ENCODE measurements around the gene CHRNA1. TPM values are rescaled to one million over a fixed set of nuclear protein-coding genes. Genes with fewer than 3 reads are reported as not detected.
"Not testable (repeated sequence)": the region's sequence is repeated elsewhere in the genome, so short reads cannot be mapped to it uniquely, and the experiment has no call there.

CHRNA1 gene
- polyA plus RNA-seq, 4 donors: 0.27 to 0.64 TPM; not detected in 2

DNA sequence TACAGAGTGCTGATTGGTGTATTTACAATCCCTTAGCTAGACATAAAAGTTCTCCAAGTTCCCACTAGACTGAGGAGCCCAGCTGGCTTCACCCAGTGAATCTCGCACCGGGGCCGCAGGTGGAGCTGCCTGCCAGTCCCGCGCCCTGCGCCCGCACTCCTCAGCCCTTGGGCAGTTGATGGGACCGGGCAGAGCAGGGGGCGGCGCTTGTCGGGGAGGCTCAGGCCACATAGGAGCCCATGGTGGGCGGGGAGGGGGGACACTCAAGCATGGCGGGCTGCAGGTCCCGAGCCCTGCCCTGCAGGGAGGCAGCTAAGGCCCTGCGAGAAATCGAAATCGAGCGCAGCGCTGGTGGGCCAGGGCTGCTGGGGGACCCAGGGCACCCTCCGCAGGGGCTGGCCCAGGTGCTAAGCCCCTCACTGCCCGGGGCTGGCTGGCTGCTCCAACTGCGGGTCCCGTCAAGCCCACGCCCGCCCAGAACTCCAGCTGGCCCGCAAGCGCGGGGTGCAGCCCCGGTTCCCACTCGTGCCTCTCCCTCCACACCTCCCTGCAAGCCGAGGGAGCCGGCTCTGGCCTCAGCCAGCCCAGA, 54.8 kb downstream of the CHRNA1 start:
- not testable (repeated sequence) for H3K36me3 ChIP-seq (ENCODE audit: control insufficient read depth in 3 of 3, insufficient read depth in 2 of 3, low read depth in 1 of 3, low read length in 3 of 3); H3K9me3 ChIP-seq (ENCODE audit: control insufficient read depth in 2 of 2, insufficient read depth in 1 of 2, low read depth in 1 of 2, low read length in 1 of 2); FAIRE-seq; H3K4me3 ChIP-seq (ENCODE audit: low read depth in 1 of 3, low read length in 3 of 3); DNase-seq; H3K27ac ChIP-seq (ENCODE audit: low read depth in 1 of 3, low read length in 2 of 3); H3K4me1 ChIP-seq (ENCODE audit: control insufficient read depth in 3 of 3, insufficient read depth in 2 of 3, low read depth in 1 of 3, low read length in 2 of 3); H3K27me3 ChIP-seq (ENCODE audit: control insufficient read depth in 3 of 3, insufficient read depth in 3 of 3, low read length in 3 of 3)
- 95 to 97% (median 96%) methylated on average over 23 to 32 of the region's 32 CpGs for WGBS, 3 donors

DNA sequence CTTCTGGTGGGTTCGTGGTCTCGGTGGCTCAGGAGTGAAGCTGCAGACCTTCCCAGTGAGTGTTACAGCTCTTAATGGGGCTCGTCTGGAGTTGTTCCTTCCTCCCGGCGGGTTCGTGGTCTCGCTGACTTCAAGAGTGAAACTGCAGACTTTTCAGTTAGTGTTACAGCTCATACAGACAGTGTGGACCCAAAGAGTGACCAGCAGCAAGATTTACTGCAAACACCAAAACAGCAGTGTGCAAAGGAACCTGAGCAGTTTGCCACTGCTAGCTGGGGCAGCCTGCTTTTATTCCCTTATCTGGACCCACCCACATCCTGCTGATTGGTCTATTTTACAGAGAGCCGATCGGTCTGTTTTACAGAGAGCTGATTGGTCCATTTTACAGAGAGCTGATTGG, 55.6 kb downstream of the CHRNA1 start:
- H3K4me1 ChIP-seq (ENCODE audit: control insufficient read depth in 3 of 3, insufficient read depth in 2 of 3, low read depth in 1 of 3, low read length in 2 of 3): no peaks in the 10 kb centered on the region
- H3K27ac ChIP-seq (ENCODE audit: low read depth in 1 of 3, low read length in 2 of 3): no peak overlapping the region
- no peaks in the 10 kb centered on the region for H3K36me3 ChIP-seq (ENCODE audit: control insufficient read depth in 3 of 3, insufficient read depth in 2 of 3, low read depth in 1 of 3, low read length in 3 of 3)
- H3K27me3 ChIP-seq (ENCODE audit: control insufficient read depth in 3 of 3, insufficient read depth in 3 of 3, low read length in 3 of 3): peaks cover 0 to 4% (median 0%) of the 10 kb centered on the region in 3 donors
- 72 to 77% (median 73%) methylated on average over 9 of the region's 9 CpGs for WGBS, 3 donors
- DNase-seq: no peak
- H3K4me3 ChIP-seq (ENCODE audit: low read depth in 1 of 3, low read length in 3 of 3): no peak overlapping the region
- no peaks in the 10 kb centered on the region for H3K9me3 ChIP-seq (ENCODE audit: control insufficient read depth in 2 of 2, insufficient read depth in 1 of 2, low read depth in 1 of 2, low read length in 1 of 2)
- no peak for FAIRE-seq

DNA sequence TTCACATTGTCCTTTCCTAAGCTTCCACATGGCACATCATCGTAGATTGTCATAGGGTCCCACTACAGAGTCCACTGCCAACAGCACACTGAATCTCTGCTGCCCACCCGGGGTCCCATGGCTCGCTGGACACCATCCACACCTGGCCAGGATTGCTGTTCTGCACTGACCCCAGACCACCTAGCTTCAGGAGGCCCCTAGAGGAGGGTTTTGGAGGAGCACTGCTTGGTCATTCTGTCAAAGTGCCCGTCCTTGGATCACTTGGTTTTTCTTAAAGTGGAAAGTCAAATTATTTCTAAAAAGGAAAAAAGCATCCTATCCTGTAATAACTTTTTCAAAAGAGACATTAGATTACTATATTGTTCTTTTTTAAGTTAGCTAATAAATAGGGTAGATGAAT, 59.0 kb downstream of the CHRNA1 start:
- Histone ChIP-seq H3K36me3 (ENCODE audit: control insufficient read depth in 3 of 3, insufficient read depth in 2 of 3, low read depth in 1 of 3, low read length in 3 of 3) (no peaks in the 10 kb centered on the region), H3K9me3 (ENCODE audit: control insufficient read depth in 2 of 2, insufficient read depth in 1 of 2, low read depth in 1 of 2, low read length in 1 of 2) (no peaks in the 10 kb centered on the region), H3K27me3 (ENCODE audit: control insufficient read depth in 3 of 3, insufficient read depth in 3 of 3, low read length in 3 of 3) (peaks cover 0 to 4% (median 0%) of the 10 kb centered on the region in 3 donors), H3K4me1 (ENCODE audit: control insufficient read depth in 3 of 3, insufficient read depth in 2 of 3, low read depth in 1 of 3, low read length in 2 of 3) (peaks cover 0 to 3% (median 0%) of the 10 kb centered on the region in 3 donors), H3K27ac (ENCODE audit: low read depth in 1 of 3, low read length in 2 of 3) (no peak overlapping the region), H3K4me3 (ENCODE audit: low read depth in 1 of 3, low read length in 3 of 3) (no peak overlapping the region)
- 64 to 74% (median 66%) methylated on average over 4 of the region's 4 CpGs for WGBS, 3 donors
- FAIRE-seq (no peak), DNase-seq (no peak)

DNA sequence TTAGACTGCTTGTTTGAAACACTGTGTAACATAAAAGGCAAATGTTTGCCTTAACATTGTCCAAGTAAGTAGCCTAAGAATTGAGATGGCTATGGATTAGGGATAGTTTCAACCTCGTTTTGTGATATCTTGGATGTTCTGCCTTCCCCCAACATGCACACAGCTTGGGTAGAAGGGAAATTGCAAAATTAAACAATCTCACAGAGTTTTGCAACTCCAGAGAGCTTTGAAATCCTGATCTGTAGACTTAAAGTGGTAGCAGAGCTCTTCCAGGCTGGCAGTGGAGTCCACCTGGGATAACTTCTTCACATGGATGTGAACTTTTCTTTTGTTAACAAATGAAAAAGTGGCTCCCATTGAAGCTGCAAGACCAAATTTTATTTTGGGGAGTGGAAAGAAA, 59.6 kb downstream of the CHRNA1 start:
- no peak overlapping the region for H3K27ac ChIP-seq (ENCODE audit: low read depth in 1 of 3, low read length in 2 of 3)
- no peak overlapping the region for H3K4me3 ChIP-seq (ENCODE audit: low read depth in 1 of 3, low read length in 3 of 3)
- DNase-seq: no peak
- no peak for FAIRE-seq
- H3K9me3 ChIP-seq (ENCODE audit: control insufficient read depth in 2 of 2, insufficient read depth in 1 of 2, low read depth in 1 of 2, low read length in 1 of 2): no peaks in the 10 kb centered on the region
- peaks cover 0 to 4% (median 0%) of the 10 kb centered on the region in 3 donors for H3K27me3 ChIP-seq (ENCODE audit: control insufficient read depth in 3 of 3, insufficient read depth in 3 of 3, low read length in 3 of 3)
- 6 to 24% (median 15%) methylated on average over 1 of the region's 1 CpG for WGBS, 3 donors
- peaks cover 0 to 7% (median 0%) of the 10 kb centered on the region in 3 donors for H3K4me1 ChIP-seq (ENCODE audit: control insufficient read depth in 3 of 3, insufficient read depth in 2 of 3, low read depth in 1 of 3, low read length in 2 of 3)
- H3K36me3 ChIP-seq (ENCODE audit: control insufficient read depth in 3 of 3, insufficient read depth in 2 of 3, low read depth in 1 of 3, low read length in 3 of 3): no peaks in the 10 kb centered on the region

DNA sequence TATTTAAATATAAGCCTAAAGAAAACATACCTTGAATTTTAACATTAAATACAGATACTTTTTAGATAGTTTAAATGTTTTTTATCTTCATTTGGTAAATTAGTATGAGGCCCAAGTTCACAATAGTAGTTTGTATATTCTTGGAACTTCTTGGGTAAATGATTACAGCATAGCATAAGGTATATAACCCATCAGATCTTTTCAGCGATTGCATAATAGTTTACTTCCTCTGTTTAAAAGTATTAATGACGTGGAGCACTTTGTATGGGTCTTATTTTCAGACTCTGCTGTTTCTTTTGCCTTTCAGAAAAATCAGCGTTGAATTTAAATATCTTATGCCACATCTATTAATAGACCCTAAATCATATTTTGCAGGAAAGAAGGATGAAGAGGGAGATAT, 60.2 kb downstream of the CHRNA1 start:
- no peak for FAIRE-seq
- H3K27me3 ChIP-seq (ENCODE audit: control insufficient read depth in 3 of 3, insufficient read depth in 3 of 3, low read length in 3 of 3): peaks cover 0 to 4% (median 0%) of the 10 kb centered on the region in 3 donors
- WGBS, 3 donors: 47 to 53% (median 50%) methylated on average over 3 of the region's 3 CpGs

DNA sequence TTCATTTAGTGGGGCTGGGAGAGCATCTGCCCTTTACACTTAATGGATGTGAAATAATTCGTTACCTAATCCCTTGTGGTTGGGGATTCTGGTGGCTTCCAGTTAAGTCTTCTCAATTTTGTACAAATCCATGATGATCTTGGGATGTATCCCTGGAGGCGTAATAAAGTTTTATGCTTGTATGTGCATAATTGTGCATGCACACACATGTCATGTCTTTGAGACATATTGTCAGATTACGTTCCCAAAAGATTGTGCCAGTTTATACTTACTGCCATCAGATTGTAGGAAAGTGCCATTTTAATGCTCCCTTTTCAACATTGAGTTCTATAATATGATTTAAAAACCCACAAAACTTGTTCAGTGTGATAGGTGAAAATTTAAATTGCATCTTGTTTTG, 60.8 kb downstream of the CHRNA1 start:
- FAIRE-seq: no peak
- no peaks in the 10 kb centered on the region for H3K36me3 ChIP-seq (ENCODE audit: control insufficient read depth in 3 of 3, insufficient read depth in 2 of 3, low read depth in 1 of 3, low read length in 3 of 3)
- H3K4me1 ChIP-seq (ENCODE audit: control insufficient read depth in 3 of 3, insufficient read depth in 2 of 3, low read depth in 1 of 3, low read length in 2 of 3): peaks cover 0 to 7% (median 0%) of the 10 kb centered on the region in 3 donors
- H3K9me3 ChIP-seq (ENCODE audit: control insufficient read depth in 2 of 2, insufficient read depth in 1 of 2, low read depth in 1 of 2, low read length in 1 of 2): no peaks in the 10 kb centered on the region
- 55 to 89% (median 76%) methylated on average over 3 of the region's 3 CpGs for whole genome bisulfite sequencing, 3 donors
- H3K27me3 ChIP-seq (ENCODE audit: control insufficient read depth in 3 of 3, insufficient read depth in 3 of 3, low read length in 3 of 3): peaks cover 0 to 4% (median 0%) of the 10 kb centered on the region in 3 donors
- DNase-seq: no peak
- no peak overlapping the region for H3K4me3 ChIP-seq (ENCODE audit: low read depth in 1 of 3, low read length in 3 of 3)
- H3K27ac ChIP-seq (ENCODE audit: low read depth in 1 of 3, low read length in 2 of 3): no peak overlapping the region

More for the DNA sequence above, 60.2 kb downstream of the CHRNA1 start:
- Histone ChIP-seq H3K4me1 (ENCODE audit: control insufficient read depth in 3 of 3, insufficient read depth in 2 of 3, low read depth in 1 of 3, low read length in 2 of 3) (peaks cover 0 to 7% (median 0%) of the 10 kb centered on the region in 3 donors), H3K36me3 (ENCODE audit: control insufficient read depth in 3 of 3, insufficient read depth in 2 of 3, low read depth in 1 of 3, low read length in 3 of 3) (no peaks in the 10 kb centered on the region), H3K27ac (ENCODE audit: low read depth in 1 of 3, low read length in 2 of 3) (no peak overlapping the region), H3K9me3 (ENCODE audit: control insufficient read depth in 2 of 2, insufficient read depth in 1 of 2, low read depth in 1 of 2, low read length in 1 of 2) (no peaks in the 10 kb centered on the region), H3K4me3 (ENCODE audit: low read depth in 1 of 3, low read length in 3 of 3) (no peak overlapping the region)
- no peak for DNase-seq

DNA sequence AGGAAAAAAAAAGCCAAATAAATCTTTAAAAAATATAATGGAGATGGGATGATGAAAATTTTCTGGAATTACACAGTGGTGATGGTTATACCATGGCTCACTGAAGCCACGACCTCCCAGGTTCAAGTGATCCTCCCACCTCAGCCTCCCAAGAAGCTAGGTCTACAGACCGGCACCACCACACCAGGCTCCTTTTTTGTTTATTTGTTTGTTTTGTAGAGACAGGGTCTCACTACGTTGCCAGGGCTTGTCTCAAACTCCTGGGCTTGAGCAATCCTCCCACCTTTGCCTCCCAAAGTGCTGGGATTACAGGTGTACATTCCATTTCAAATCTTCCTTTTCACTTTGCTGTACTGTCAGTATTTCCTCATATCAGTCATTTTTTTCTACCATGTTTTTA, 61.7 kb downstream of the CHRNA1 start:
- Histone ChIP-seq H3K27me3 (ENCODE audit: control insufficient read depth in 3 of 3, insufficient read depth in 3 of 3, low read length in 3 of 3) (peaks cover 0 to 4% (median 0%) of the 10 kb centered on the region in 3 donors), H3K4me3 (ENCODE audit: low read depth in 1 of 3, low read length in 3 of 3) (no peak overlapping the region), H3K4me1 (ENCODE audit: control insufficient read depth in 3 of 3, insufficient read depth in 2 of 3, low read depth in 1 of 3, low read length in 2 of 3) (peaks cover 0 to 7% (median 0%) of the 10 kb centered on the region in 3 donors), H3K27ac (ENCODE audit: low read depth in 1 of 3, low read length in 2 of 3) (no peak overlapping the region), H3K9me3 (ENCODE audit: control insufficient read depth in 2 of 2, insufficient read depth in 1 of 2, low read depth in 1 of 2, low read length in 1 of 2) (no peaks in the 10 kb centered on the region), H3K36me3 (ENCODE audit: control insufficient read depth in 3 of 3, insufficient read depth in 2 of 3, low read depth in 1 of 3, low read length in 3 of 3) (no peaks in the 10 kb centered on the region)
- no peak for DNase-seq
- FAIRE-seq: no peak
- 39 to 71% (median 51%) methylated on average over 2 to 3 of the region's 3 CpGs for WGBS, 3 donors

DNA sequence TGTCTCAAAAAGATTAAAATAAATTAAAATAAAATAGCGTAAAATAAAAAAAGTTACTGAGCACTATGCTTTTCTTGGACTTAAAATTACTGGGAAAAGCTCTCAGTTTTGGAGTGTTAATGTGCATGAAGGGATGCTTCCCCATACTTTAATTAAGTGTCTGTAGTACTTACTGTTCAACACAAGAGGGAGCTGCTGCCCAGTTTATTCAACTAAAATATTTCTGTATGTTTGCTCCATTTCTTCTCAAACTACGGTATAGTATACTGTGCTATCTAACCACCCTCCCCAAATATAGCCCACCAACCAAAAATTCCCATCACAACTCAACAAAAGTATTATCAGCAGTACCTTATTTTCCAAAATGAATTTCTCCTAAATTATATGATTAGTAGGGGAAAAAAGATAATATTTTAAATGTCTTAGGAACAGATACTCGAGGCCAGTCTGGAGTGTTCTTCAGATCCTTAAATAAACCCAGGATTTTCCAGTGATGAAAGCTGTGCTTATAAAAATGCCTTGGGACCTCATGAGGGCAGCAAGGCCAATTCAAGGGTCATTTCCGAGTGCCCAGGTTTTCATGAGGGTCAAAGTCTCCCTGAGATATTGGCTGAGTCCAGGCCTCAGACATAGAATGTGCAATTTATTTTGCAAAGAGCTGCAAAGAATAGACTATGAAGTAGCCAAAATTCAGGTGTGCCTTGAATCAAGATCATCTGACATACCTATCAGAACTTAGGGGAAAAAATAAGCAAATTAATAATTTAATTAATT, 64.1 kb downstream of the CHRNA1 start:
- Histone ChIP-seq H3K27me3 (ENCODE audit: control insufficient read depth in 3 of 3, insufficient read depth in 3 of 3, low read length in 3 of 3) (peaks cover 0 to 9% (median 0%) of the 10 kb centered on the region in 3 donors), H3K4me3 (ENCODE audit: low read depth in 1 of 3, low read length in 3 of 3) (no peak overlapping the region), H3K9me3 (ENCODE audit: control insufficient read depth in 2 of 2, insufficient read depth in 1 of 2, low read depth in 1 of 2, low read length in 1 of 2) (no peaks in the 10 kb centered on the region), H3K27ac (ENCODE audit: low read depth in 1 of 3, low read length in 2 of 3) (no peak overlapping the region), H3K4me1 (ENCODE audit: control insufficient read depth in 3 of 3, insufficient read depth in 2 of 3, low read depth in 1 of 3, low read length in 2 of 3) (peaks cover 0 to 7% (median 0%) of the 10 kb centered on the region in 3 donors), H3K36me3 (ENCODE audit: control insufficient read depth in 3 of 3, insufficient read depth in 2 of 3, low read depth in 1 of 3, low read length in 3 of 3) (no peaks in the 10 kb centered on the region)
- peak; percentile 10 for FAIRE-seq
- DNase-seq: peak; percentile 54 to 55
- WGBS, 3 donors: 21 to 23% (median 21%) methylated on average over 4 of the region's 4 CpGs

Data from small intestine (tissue), 7 donors.